Tibial artery (tissue), 4 donors: ENCODE data around the gene FHOD3.

Experiments
- DNase-seq, 2 donors: peaks; one replicate each; pipeline ENCODE4 v3.0.0-alpha.2; 2019
- H3K27ac ChIP-seq, 2 donors: fragments of 200-600 bp; sonication (generic) in 1 of 2; 1 replicate in 1 of 2; 2 replicates in 1 of 2; pipeline ENCODE4 v1.5.1; 2018 to 2019; ENCODE audit warnings: mild to moderate bottlenecking in 1 of 2
- H3K27me3 ChIP-seq, 2 donors: fragments of 200-600 bp; sonication (generic) in 1 of 2; one replicate each; pipeline versions ENCODE4 v1.5.1 to v1.6.0; 2016 to 2019
- H3K36me3 ChIP-seq, 3 donors: fragments of 200-600 bp; sonication (generic) in 2 of 3; one replicate each; pipeline ENCODE4 v1.5.1; 2016 to 2019; ENCODE audit warnings: mild to moderate bottlenecking in 2 of 3
- H3K4me1 ChIP-seq, 4 donors: fragments of 200-600 bp; sonication (generic) in 2 of 4; 1 replicate in 3 of 4; 2 replicates in 1 of 4; pipeline ENCODE4 v1.5.1; 2016 to 2019
- H3K4me3 ChIP-seq, 2 donors: fragments of 200-600 bp; sonication (generic) in 1 of 2; 1 replicate in 1 of 2; 2 replicates in 1 of 2; pipeline ENCODE4 v1.5.1; 2018 to 2019; ENCODE audit warnings: mild to moderate bottlenecking in 2 of 2
- H3K9me3 ChIP-seq, 3 donors: fragments of 200-600 bp; sonication (generic) in 1 of 3; one replicate each; pipeline ENCODE4 v1.5.1; 2016 to 2019
- intact Hi-C: fragments of 100-400 bp; cut with DNase I; formaldehyde crosslinking; loops from one replicate; pipeline ENCODE4 v1.15.0; 2023; ENCODE audit warnings: low total_unique reads
- TF ChIP-seq, protein P1 (sequence below), 2 experiments: fragments of 200-600 bp in 1 of 2; fragments of 450-650 bp in 1 of 2; IDR thresholded peaks; one replicate each; pipeline ENCODE4 v1.5.1; 2017 to 2019; ENCODE audit warnings: antibody characterized with exemption in 2 of 2, mild to moderate bottlenecking in 1 of 2, moderate library complexity in 1 of 2

Gene FHOD3

DNA sequence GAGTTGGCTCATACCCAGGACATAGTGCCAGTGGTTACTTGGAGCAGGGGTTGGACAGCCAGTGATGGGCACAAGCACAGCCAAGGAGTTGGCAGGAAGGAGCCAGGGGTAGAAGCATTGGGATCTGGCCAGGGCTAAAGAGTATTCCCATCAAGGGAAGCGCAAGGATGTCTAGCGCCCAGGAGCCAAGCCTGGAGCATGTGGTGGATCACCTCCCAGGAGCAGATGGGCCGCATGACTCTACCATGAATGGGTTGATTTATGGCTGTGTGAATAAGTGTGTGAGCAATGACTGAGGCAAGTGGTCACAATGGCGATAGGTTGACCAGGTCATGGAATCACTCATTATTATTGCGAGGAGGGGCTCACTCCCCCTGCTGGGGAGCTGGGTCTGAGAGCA lies 111.1 kb downstream of the FHOD3 start:
- H3K27me3 ChIP-seq, result no peaks in the 10 kb centered on the region

GRCh38 chr18:36409779-36410178 lies 112.3 kb downstream of the FHOD3 start:
- TF ChIP-seq, protein P1, sequence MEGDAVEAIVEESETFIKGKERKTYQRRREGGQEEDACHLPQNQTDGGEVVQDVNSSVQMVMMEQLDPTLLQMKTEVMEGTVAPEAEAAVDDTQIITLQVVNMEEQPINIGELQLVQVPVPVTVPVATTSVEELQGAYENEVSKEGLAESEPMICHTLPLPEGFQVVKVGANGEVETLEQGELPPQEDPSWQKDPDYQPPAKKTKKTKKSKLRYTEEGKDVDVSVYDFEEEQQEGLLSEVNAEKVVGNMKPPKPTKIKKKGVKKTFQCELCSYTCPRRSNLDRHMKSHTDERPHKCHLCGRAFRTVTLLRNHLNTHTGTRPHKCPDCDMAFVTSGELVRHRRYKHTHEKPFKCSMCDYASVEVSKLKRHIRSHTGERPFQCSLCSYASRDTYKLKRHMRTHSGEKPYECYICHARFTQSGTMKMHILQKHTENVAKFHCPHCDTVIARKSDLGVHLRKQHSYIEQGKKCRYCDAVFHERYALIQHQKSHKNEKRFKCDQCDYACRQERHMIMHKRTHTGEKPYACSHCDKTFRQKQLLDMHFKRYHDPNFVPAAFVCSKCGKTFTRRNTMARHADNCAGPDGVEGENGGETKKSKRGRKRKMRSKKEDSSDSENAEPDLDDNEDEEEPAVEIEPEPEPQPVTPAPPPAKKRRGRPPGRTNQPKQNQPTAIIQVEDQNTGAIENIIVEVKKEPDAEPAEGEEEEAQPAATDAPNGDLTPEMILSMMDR (IDR thresholded peaks at IDR 0.05), result no peak
- Histone ChIP-seq H3K27me3 (no peaks in the 10 kb centered on the region), H3K4me1 (peaks cover 0 to 45% (median 0%) of the 10 kb centered on the region in 4 donors), H3K36me3 (no peaks in the 10 kb centered on the region), H3K4me3 (no peak overlapping the region), H3K27ac (no peak overlapping the region), H3K9me3 (no peaks in the 10 kb centered on the region)
- no peak for DNase-seq
- intact Hi-C loops, result no loop called here

More for the DNA sequence above, 111.1 kb downstream of the FHOD3 start:
- H3K4me3 ChIP-seq, result no peak overlapping the region
- TF ChIP-seq, protein P1 (IDR thresholded peaks at IDR 0.05), result no peak
- H3K27ac ChIP-seq, result no peak overlapping the region
- no peaks in the 10 kb centered on the region for H3K36me3 ChIP-seq
- H3K4me1 ChIP-seq, result peaks cover 0 to 43% (median 0%) of the 10 kb centered on the region in 4 donors
- H3K9me3 ChIP-seq, result no peaks in the 10 kb centered on the region
- intact Hi-C loops, result no loop called here
- no peak for DNase-seq

DNA sequence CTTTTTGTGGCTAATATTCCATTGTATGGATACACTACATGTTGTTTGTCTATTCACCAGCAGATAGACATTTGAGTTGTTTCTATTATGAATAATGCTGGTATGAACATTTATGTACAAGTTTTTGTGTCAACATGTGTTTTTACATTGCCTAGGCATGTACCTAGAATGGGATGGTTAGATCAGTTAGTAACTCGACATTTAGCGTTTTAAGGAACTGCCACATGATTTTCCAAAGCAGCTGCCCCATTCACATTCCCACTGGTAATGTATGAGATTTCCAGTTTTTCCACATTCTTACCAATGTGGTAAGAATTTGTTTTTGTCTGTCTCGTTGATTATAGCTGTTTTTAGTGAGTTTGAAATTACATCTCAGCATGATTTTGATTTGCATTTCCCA lies 112.8 kb downstream of the FHOD3 start:
- Histone ChIP-seq H3K4me1 (peaks cover 0 to 50% (median 3%) of the 10 kb centered on the region in 4 donors), H3K27me3 (no peaks in the 10 kb centered on the region), H3K27ac (no peak overlapping the region), H3K36me3 (no peaks in the 10 kb centered on the region), H3K9me3 (no peaks in the 10 kb centered on the region), H3K4me3 (no peak overlapping the region)
- intact Hi-C loops, result no loop called here
- TF ChIP-seq, protein P1 (IDR thresholded peaks at IDR 0.05), result no peak
- no peak for DNase-seq

DNA sequence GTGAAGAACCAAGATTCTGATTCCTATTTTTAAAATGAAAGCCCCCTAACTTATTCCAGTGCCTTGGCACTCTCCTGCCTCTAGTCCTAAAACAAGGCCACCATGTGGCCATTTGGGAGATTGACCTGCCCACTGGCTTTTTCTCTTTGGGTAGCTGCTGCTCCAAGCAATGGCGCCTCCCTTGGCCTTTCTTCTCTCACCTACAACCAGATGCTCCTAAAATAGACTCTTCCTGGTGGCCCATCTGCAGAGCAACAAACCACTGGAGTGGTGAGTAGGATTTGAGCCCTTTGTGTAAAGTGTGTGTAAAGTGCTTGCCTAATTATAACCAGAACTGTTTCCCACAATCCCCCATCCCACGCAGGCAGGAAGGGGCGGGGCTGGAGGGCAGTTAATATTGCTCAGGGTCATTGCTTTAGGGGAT lies 114.2 kb downstream of the FHOD3 start:
- TF ChIP-seq, protein P1 (IDR thresholded peaks at IDR 0.05), result no peak
- Histone ChIP-seq H3K27ac (no peak overlapping the region), H3K4me3 (no peak overlapping the region), H3K4me1 (peaks cover 0 to 53% (median 9%) of the 10 kb centered on the region in 4 donors), H3K27me3 (no peaks in the 10 kb centered on the region), H3K9me3 (no peaks in the 10 kb centered on the region), H3K36me3 (no peaks in the 10 kb centered on the region)
- DNase-seq, result no peak
- intact Hi-C loops, result no loop called here

DNA sequence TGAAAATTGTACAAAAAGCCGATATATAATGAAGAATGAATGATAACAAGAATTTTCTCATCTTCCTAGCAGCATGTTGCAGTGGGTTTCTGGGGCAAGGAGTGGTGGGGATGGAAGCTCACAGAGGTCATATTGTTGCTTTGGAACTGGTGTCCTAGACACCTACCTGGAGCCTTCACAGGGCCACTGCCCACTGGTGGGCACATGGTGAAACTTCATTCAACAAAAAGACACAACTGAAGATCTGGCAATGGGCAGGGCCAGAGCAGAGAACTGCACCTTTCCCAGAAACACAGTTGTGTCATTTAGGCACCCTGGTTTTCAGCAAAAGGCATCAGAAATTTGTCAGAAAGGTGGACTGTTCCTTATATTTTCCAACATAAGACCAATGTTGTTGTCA lies 115.3 kb downstream of the FHOD3 start:
- H3K36me3 ChIP-seq, result no peaks in the 10 kb centered on the region

More for the DNA sequence above, 115.3 kb downstream of the FHOD3 start:
- TF ChIP-seq, protein P1 (IDR thresholded peaks at IDR 0.05), result peak in 1 of 2 experiments; percentile 11
- no peaks in the 10 kb centered on the region for H3K9me3 ChIP-seq
- no peak for DNase-seq
- H3K4me3 ChIP-seq, result no peak overlapping the region
- H3K27ac ChIP-seq, result no peak overlapping the region
- no peaks in the 10 kb centered on the region for H3K27me3 ChIP-seq
- intact Hi-C loops, result no loop called here
- peaks cover 0 to 60% (median 9%) of the 10 kb centered on the region in 4 donors for H3K4me1 ChIP-seq
